GM21786 (cell line): Measurements from ENCODE around the gene BTAF1.

ENCODE experiments used
- ATAC-seq: cut with Tn5 transposase; IDR thresholded peaks from one replicate; pipeline ENCODE4 v1.9.1; 2021; ENCODE audit not compliant: unreplicated experiment

Gene BTAF1

GRCh38 chr10:92042541-92042940 is 119.0 kb downstream of the BTAF1 start:
- no peak for ATAC-seq

GRCh38 chr10:92045641-92046106 is 122.1 kb downstream of the BTAF1 start:
- no peak for ATAC-seq

- ATAC-seq, result no peak
Observed at GRCh38 chr10:92047215-92047614, 123.6 kb downstream of the BTAF1 start.

- no peak for ATAC-seq
Observed at GRCh38 chr10:92052088-92052487, 128.5 kb downstream of the BTAF1 start.

GRCh38 chr10:92052741-92053140 is 129.2 kb downstream of the BTAF1 start:
- no peak for ATAC-seq

- no peak for ATAC-seq
Observed at GRCh38 chr10:92054807-92055206, 131.2 kb downstream of the BTAF1 start.

- ATAC-seq, result no peak
Observed at GRCh38 chr10:92062273-92062672, 138.7 kb downstream of the BTAF1 start.

- ATAC-seq, result no peak
Observed at GRCh38 chr10:92064506-92064905, 140.9 kb downstream of the BTAF1 start.

- ATAC-seq, result no peak
Observed at GRCh38 chr10:92066386-92066785, 142.8 kb downstream of the BTAF1 start.

- no peak for ATAC-seq
Observed at GRCh38 chr10:92068900-92069299, 145.3 kb downstream of the BTAF1 start.

GRCh38 chr10:92074126-92074887 is 150.7 kb downstream of the BTAF1 start:
- no peak for ATAC-seq

GRCh38 chr10:92075829-92076228 is 152.3 kb downstream of the BTAF1 start:
- no peak for ATAC-seq

GRCh38 chr10:92076722-92077121 is 153.2 kb downstream of the BTAF1 start:
- ATAC-seq, result no peak

- no peak for ATAC-seq
Observed at GRCh38 chr10:92079003-92079402, 155.4 kb downstream of the BTAF1 start.
